Measurements from ENCODE around the gene THSD4. TPM values are rescaled to one million over a fixed set of nuclear protein-coding genes. Genes with fewer than 3 reads are reported as not detected.
A peak's percentile ranks its signal among the peaks of the same experiment; 100 is the strongest.

THSD4 gene
- total and polyA plus RNA-seq, 2 experiments from 2014 or later, result 5.1 to 25.5 TPM

DNA sequence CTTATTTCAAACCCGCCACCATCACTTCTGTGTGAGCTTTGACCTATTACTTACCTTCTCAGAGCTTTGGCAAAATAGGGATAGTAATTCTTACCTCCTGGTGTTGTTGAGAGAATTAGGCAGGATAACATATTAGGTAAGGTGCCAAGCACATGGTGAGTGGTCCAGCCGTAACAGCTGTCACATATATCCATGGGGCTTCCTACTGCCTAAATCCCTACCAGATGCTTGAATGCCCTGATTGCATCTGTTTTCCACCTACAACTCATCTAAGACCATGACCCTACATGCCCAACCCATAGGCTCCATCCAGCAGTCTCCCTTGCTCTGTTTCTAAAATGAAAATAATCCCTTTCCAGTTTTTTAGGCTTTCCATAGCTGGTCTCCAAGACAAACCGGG is 532.8 kb downstream of the THSD4 start:
- Histone ChIP-seq H3K9me3 (ENCODE audit: low read depth) (no peaks in the 10 kb centered on the region), H3K27ac (no peak overlapping the region), H3K4me3 (no peak overlapping the region), H3K27me3 (no peaks in the 10 kb centered on the region), H3K36me3 (no peaks in the 10 kb centered on the region), H3K4me1 (ENCODE audit: low read depth) (no peaks in the 10 kb centered on the region)
- TF ChIP-seq, protein P1, sequence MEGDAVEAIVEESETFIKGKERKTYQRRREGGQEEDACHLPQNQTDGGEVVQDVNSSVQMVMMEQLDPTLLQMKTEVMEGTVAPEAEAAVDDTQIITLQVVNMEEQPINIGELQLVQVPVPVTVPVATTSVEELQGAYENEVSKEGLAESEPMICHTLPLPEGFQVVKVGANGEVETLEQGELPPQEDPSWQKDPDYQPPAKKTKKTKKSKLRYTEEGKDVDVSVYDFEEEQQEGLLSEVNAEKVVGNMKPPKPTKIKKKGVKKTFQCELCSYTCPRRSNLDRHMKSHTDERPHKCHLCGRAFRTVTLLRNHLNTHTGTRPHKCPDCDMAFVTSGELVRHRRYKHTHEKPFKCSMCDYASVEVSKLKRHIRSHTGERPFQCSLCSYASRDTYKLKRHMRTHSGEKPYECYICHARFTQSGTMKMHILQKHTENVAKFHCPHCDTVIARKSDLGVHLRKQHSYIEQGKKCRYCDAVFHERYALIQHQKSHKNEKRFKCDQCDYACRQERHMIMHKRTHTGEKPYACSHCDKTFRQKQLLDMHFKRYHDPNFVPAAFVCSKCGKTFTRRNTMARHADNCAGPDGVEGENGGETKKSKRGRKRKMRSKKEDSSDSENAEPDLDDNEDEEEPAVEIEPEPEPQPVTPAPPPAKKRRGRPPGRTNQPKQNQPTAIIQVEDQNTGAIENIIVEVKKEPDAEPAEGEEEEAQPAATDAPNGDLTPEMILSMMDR (IDR thresholded peaks at IDR 0.05; ENCODE audit: low read depth, low read length), result no peak
- DNase-seq (ENCODE audit: low read depth in 1 of 2, low spot score in 1 of 2), result no peak

DNA sequence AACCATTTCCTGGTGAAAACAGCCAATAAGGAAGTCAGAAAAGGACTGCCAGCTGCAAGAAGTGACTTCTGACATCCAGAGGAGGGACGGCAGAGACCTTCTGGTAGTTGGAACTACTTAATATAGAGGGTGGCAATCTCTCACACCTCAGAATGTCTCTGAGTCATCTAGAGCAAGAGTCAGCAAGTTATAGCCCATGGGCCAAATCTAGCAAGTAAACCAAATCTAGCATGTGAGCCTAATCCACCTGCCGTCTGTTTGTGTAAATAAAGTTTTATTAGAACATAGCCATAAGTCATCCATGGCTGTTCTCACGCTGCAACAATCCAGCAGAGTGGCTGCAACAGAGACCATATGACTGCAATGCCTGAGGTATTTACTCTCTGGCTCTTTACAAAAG is 534.6 kb downstream of the THSD4 start:
- DNase-seq (ENCODE audit: low read depth in 1 of 2, low spot score in 1 of 2), result no peak
- no peaks in the 10 kb centered on the region for H3K4me1 ChIP-seq (ENCODE audit: low read depth)
- H3K36me3 ChIP-seq, result no peaks in the 10 kb centered on the region
- TF ChIP-seq, protein P1 (IDR thresholded peaks at IDR 0.05; ENCODE audit: low read depth, low read length), result no peak
- H3K27me3 ChIP-seq, result no peaks in the 10 kb centered on the region
- H3K9me3 ChIP-seq (ENCODE audit: low read depth), result no peaks in the 10 kb centered on the region
- H3K4me3 ChIP-seq, result no peak overlapping the region
- H3K27ac ChIP-seq, result no peak overlapping the region

DNA sequence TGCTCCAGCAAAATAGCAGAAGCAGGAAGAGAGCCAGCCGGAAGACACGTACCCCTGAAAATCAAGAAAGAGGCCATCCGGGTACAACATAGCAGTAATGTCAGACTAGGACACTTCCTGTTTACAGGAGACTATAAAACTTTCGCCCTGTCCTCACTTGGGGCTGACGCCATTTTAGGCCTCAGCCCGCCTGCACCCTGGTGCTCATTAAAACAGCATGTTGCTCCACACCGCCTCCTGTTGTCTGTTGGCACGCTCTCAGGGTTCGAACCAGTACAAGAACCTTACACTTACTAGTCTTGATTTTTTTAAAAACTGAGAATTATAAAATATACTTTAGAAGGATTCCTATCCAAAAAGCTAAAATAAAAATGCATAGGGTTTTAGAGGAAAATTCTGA is 535.3 kb downstream of the THSD4 start:
- no peaks in the 10 kb centered on the region for H3K9me3 ChIP-seq (ENCODE audit: low read depth)
- no peaks in the 10 kb centered on the region for H3K36me3 ChIP-seq
- no peak overlapping the region for H3K27ac ChIP-seq
- H3K27me3 ChIP-seq, result no peaks in the 10 kb centered on the region
- no peaks in the 10 kb centered on the region for H3K4me1 ChIP-seq (ENCODE audit: low read depth)
- no peak for DNase-seq (ENCODE audit: low read depth in 1 of 2, low spot score in 1 of 2)
- H3K4me3 ChIP-seq, result no peak overlapping the region
- TF ChIP-seq, protein P1 (IDR thresholded peaks at IDR 0.05; ENCODE audit: low read depth, low read length), result no peak

- H3K27me3 ChIP-seq, result no peaks in the 10 kb centered on the region
- no peak overlapping the region for H3K27ac ChIP-seq
- no peaks in the 10 kb centered on the region for H3K4me1 ChIP-seq (ENCODE audit: low read depth)
- TF ChIP-seq, protein P1 (IDR thresholded peaks at IDR 0.05; ENCODE audit: low read depth, low read length), result peak; percentile 59
- no peaks in the 10 kb centered on the region for H3K36me3 ChIP-seq
- no peak overlapping the region for H3K4me3 ChIP-seq
- peak; percentile 54 to 74 for DNase-seq (ENCODE audit: low read depth in 1 of 2, low spot score in 1 of 2)
- no peaks in the 10 kb centered on the region for H3K9me3 ChIP-seq (ENCODE audit: low read depth)
These were observed 536.5 kb downstream of the THSD4 start for GRCh38 chr15:71651750-71652186.

DNA sequence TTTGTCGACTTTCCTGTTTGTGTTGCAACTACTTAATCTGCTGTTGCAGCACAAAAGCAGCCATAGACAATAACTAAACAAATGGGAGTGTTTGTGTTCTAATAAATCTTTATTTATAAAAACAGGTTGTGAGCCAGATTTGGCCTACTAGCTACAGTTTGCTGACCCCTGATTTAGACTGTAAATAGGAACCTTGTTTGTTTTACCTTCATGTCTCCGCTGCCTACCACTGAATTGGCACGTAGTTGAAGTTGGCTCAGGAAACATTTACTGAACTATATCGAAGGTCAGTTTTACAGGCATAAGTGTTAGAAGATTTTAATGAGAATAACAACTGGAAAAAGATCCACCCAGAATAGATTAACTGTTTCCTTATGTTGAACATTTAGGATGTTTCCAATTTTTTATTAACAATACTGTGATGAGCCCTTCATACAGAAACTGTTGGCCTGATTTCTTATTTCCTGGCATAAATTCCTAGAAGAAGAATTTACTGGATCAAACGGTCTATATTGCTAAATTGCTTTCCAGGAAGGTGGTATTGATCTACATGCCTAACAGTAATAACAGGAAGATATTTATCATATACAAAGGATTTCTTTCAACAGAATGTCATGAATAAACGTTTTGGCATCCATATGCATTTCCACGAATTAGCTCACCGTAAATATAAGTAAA is 538.9 kb downstream of the THSD4 start:
- H3K4me1 ChIP-seq (ENCODE audit: low read depth), result no peaks in the 10 kb centered on the region
- H3K27me3 ChIP-seq, result no peaks in the 10 kb centered on the region
- no peak for DNase-seq (ENCODE audit: low read depth in 1 of 2, low spot score in 1 of 2)
- TF ChIP-seq, protein P1 (IDR thresholded peaks at IDR 0.05; ENCODE audit: low read depth, low read length), result no peak
- H3K36me3 ChIP-seq, result no peaks in the 10 kb centered on the region
- no peak overlapping the region for H3K27ac ChIP-seq
- no peaks in the 10 kb centered on the region for H3K9me3 ChIP-seq (ENCODE audit: low read depth)
- no peak overlapping the region for H3K4me3 ChIP-seq

Measured in cardiac muscle cell (in vitro differentiated cells and primary cell).